Esophagus mucosa (tissue), 1 donor: ENCODE results near the gene FGF16. TPM values are rescaled to one million over a fixed set of nuclear protein-coding genes. Genes with fewer than 3 reads are reported as not detected.
"Not testable (repeated sequence)": the region's sequence is repeated elsewhere in the genome, so short reads cannot be mapped to it uniquely, and the experiment has no call there.

ENCODE experiments used
- ATAC-seq: fragments of 200-7000 bp; cut with Tn5 transposase; one replicate; pipeline ENCODE4 v1.9.1; 2020
- total RNA-seq: library from RNA; stranded (reverse); gene quantifications from one replicate; pipeline ENCODE4 v1.2.4, GENCODE V29; 2023
- donor health status: DM: yes; HTN: yes; CAD: no.

The FGF16 gene
- total RNA-seq, 1 donor from 2014 or later, result not detected

- no peak for ATAC-seq
These were observed 722 bp downstream of the FGF16 start for GRCh38 chrX:77447653-77448569.

- no peak for ATAC-seq
These were observed 3.2 kb downstream of the FGF16 start for GRCh38 chrX:77450415-77450814.

- ATAC-seq, result peak; percentile 53
These were observed 3.8 kb downstream of the FGF16 start for GRCh38 chrX:77450996-77451395.

GRCh38 chrX:77453190-77453589 is 6.0 kb downstream of the FGF16 start:
- no peak for ATAC-seq

- no peak for ATAC-seq
These were observed 8.2 kb downstream of the FGF16 start for GRCh38 chrX:77455437-77455836.

- ATAC-seq, result no peak
These were observed 36.9 kb downstream of the FGF16 start for GRCh38 chrX:77484045-77484444.

- no peak for ATAC-seq
These were observed 46.7 kb downstream of the FGF16 start for GRCh38 chrX:77493677-77494553.

- ATAC-seq, result not testable (repeated sequence)
These were observed 53.0 kb downstream of the FGF16 start for GRCh38 chrX:77500164-77500563.

- ATAC-seq, result no peak
These were observed 55.8 kb downstream of the FGF16 start for GRCh38 chrX:77502951-77503525.

GRCh38 chrX:77505227-77505626 is 58.0 kb downstream of the FGF16 start:
- ATAC-seq, result peak; percentile 50
